C4-2B (cell line): ENCODE data around the gene SHC2.

ENCODE experiments used
- ZFX ChIP-seq: fragments of 450-650 bp; IDR thresholded peaks from 2 replicates; pipeline ENCODE4 v1.6.1; 2017
- TF ChIP-seq, protein P1 (sequence below): fragments of 450-650 bp; conservative IDR thresholded peaks from 2 replicates; pipeline ENCODE4 v1.5.1; 2017; ENCODE audit warnings: mild to moderate bottlenecking

DNA sequence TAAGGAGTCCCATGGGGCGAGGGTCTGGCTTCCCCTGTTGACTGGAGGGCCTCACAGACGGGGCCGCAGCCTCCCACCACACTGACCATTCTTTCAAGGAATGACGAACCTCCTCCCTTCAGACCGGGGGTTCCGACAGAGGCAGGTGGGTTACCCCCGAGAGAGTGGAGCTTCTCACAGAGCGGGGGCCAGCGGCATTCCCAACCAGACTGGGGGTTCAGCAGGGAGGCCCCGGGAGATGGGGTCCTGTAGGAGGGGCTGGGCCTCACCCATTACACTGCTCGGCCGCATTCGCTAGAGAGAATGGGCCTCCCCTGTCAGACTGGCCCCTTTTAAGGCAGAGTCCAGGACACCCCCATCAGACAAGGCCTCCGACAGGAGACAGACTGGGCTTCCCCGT, 36.3 kb downstream of the SHC2 start:
- TF ChIP-seq, protein P1, sequence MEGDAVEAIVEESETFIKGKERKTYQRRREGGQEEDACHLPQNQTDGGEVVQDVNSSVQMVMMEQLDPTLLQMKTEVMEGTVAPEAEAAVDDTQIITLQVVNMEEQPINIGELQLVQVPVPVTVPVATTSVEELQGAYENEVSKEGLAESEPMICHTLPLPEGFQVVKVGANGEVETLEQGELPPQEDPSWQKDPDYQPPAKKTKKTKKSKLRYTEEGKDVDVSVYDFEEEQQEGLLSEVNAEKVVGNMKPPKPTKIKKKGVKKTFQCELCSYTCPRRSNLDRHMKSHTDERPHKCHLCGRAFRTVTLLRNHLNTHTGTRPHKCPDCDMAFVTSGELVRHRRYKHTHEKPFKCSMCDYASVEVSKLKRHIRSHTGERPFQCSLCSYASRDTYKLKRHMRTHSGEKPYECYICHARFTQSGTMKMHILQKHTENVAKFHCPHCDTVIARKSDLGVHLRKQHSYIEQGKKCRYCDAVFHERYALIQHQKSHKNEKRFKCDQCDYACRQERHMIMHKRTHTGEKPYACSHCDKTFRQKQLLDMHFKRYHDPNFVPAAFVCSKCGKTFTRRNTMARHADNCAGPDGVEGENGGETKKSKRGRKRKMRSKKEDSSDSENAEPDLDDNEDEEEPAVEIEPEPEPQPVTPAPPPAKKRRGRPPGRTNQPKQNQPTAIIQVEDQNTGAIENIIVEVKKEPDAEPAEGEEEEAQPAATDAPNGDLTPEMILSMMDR: no peak
- no peak for TF ChIP-seq ZFX
